Upper lobe of right lung (tissue), 1 donor: ENCODE data around the gene ATAD3B. TPM values are rescaled to one million over a fixed set of nuclear protein-coding genes. Genes with fewer than 3 reads are reported as not detected.
"Not testable (repeated sequence)": the region's sequence is repeated elsewhere in the genome, so short reads cannot be mapped to it uniquely, and the experiment has no call there.

Experiments used
- ATAC-seq: fragments of 200-7000 bp; cut with Tn5 transposase; one replicate; pipeline ENCODE4 v1.9.1; 2020; ENCODE audit warnings: mild to moderate bottlenecking, moderate library complexity
- DNase-seq: peaks from one replicate; pipeline ENCODE4 v3.0.0-alpha.2; 2020
- H3K27ac ChIP-seq: fragments of 200-600 bp; one replicate; pipeline ENCODE4 v1.8.0; 2022
- H3K27me3 ChIP-seq: fragments of 200-600 bp; one replicate; pipeline ENCODE4 v1.8.0; 2022; ENCODE audit warnings: mild to moderate bottlenecking
- H3K36me3 ChIP-seq: fragments of 200-600 bp; one replicate; pipeline ENCODE4 v1.8.0; 2022
- H3K4me1 ChIP-seq: fragments of 200-600 bp; one replicate; pipeline ENCODE4 v1.8.0; 2022
- H3K4me3 ChIP-seq: fragments of 200-600 bp; one replicate; pipeline ENCODE4 v1.8.0; 2022; ENCODE audit warnings: mild to moderate bottlenecking
- H3K9me3 ChIP-seq: fragments of 200-600 bp; one replicate; pipeline ENCODE4 v1.8.0; 2022
- intact Hi-C: fragments of 100-400 bp; cut with DNase I; formaldehyde crosslinking; loops from one replicate; pipeline ENCODE4 v1.11.0; 2022
- total RNA-seq: library from RNA; stranded (reverse); fragmentation: NEBNext Ultra II Directional; extraction: Animal tissue kit (Norgen Biotek cat#: 25700); gene quantifications from one replicate; pipeline ENCODE4 v1.2.1, GENCODE V29; 2021
- TF ChIP-seq, protein P1 (sequence below): fragments of 200-600 bp; IDR thresholded peaks from one replicate; pipeline ENCODE4 v1.8.0; 2022; ENCODE audit warnings: antibody characterized with exemption
- donor health status: DM: no; HTN: yes; CAD: no; lungs with severe emphysema.

Gene ATAD3B
- total RNA-seq, 1 donor from 2014 or later, result 24.3 TPM

DNA sequence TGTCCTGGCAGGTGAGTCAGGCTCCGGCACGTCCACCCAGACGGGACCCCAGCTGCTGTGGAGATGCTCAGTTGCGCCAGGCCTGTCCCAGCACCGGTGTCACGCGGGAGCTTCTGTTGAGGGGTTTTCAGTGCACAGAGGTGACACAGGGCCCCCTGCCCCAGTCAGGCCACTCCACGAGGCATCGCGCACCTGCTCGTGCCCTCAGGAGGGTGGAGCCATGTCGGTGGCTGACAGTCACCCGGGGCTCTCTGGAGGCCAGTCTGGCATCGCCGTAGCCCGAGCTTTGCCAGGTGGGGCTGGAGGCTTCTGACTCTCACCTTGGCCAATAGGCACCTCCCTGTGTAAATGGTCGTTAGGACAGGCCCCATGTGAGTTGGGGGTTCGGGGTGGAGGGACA is 57.8 kb downstream of the ATAD3B start:
- intact Hi-C loops, result no loop called here
- Histone ChIP-seq H3K4me1 (no peaks in the 10 kb centered on the region), H3K36me3 (peaks cover 6% of the 10 kb centered on the region), H3K27me3 (no peaks in the 10 kb centered on the region), H3K9me3 (no peaks in the 10 kb centered on the region), H3K4me3 (no peak overlapping the region), H3K27ac (no peak overlapping the region)
- DNase-seq (no peak), ATAC-seq (no peak)
- TF ChIP-seq, protein P1, sequence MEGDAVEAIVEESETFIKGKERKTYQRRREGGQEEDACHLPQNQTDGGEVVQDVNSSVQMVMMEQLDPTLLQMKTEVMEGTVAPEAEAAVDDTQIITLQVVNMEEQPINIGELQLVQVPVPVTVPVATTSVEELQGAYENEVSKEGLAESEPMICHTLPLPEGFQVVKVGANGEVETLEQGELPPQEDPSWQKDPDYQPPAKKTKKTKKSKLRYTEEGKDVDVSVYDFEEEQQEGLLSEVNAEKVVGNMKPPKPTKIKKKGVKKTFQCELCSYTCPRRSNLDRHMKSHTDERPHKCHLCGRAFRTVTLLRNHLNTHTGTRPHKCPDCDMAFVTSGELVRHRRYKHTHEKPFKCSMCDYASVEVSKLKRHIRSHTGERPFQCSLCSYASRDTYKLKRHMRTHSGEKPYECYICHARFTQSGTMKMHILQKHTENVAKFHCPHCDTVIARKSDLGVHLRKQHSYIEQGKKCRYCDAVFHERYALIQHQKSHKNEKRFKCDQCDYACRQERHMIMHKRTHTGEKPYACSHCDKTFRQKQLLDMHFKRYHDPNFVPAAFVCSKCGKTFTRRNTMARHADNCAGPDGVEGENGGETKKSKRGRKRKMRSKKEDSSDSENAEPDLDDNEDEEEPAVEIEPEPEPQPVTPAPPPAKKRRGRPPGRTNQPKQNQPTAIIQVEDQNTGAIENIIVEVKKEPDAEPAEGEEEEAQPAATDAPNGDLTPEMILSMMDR, result no peak

DNA sequence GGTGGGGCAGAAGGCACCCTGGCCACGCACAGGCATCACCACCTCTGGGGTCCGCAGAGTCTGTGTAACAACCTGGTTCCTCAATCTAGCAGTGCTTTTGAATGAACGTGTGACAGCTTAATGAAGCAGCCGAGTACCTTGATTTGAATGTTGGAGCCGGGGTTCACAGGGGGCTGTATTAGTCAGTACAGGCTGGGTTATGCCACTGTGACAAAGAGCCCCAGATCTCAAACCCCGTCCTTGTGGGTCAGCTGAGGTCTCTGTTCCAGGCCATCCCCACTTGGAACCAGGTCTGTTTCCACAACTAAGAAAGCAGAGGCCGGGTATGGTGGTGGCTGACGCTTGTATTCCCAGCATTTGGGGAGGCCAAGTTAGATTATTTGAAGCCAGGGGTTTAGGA is 58.4 kb downstream of the ATAD3B start:
- Histone ChIP-seq H3K27me3 (no peaks in the 10 kb centered on the region), H3K4me1 (no peaks in the 10 kb centered on the region), H3K9me3 (no peaks in the 10 kb centered on the region), H3K36me3 (peaks cover 6% of the 10 kb centered on the region), H3K4me3 (no peak overlapping the region), H3K27ac (no peak overlapping the region)
- TF ChIP-seq, protein P1, result no peak
- DNase-seq (no peak), ATAC-seq (no peak)
- intact Hi-C loops, result no loop called here

- no peaks in the 10 kb centered on the region for H3K27me3 ChIP-seq
- TF ChIP-seq, protein P1, result no peak
- ATAC-seq, result no peak
- intact Hi-C loops, result no loop called here
- peaks cover 6% of the 10 kb centered on the region for H3K36me3 ChIP-seq
- no peak overlapping the region for H3K4me3 ChIP-seq
- no peaks in the 10 kb centered on the region for H3K9me3 ChIP-seq
- no peak overlapping the region for H3K27ac ChIP-seq
- no peak for DNase-seq
- H3K4me1 ChIP-seq, result no peaks in the 10 kb centered on the region
Measured at GRCh38 chr1:1531947-1532346, 60.4 kb downstream of the ATAD3B start.

GRCh38 chr1:1533176-1533893 is 61.8 kb downstream of the ATAD3B start:
- intact Hi-C loops, H3K36me3 ChIP-seq, H3K4me1 ChIP-seq, H3K4me3 ChIP-seq, H3K27me3 ChIP-seq, H3K27ac ChIP-seq, DNase-seq, H3K9me3 ChIP-seq: not testable (repeated sequence)
- peak; percentile 17 for ATAC-seq

DNA sequence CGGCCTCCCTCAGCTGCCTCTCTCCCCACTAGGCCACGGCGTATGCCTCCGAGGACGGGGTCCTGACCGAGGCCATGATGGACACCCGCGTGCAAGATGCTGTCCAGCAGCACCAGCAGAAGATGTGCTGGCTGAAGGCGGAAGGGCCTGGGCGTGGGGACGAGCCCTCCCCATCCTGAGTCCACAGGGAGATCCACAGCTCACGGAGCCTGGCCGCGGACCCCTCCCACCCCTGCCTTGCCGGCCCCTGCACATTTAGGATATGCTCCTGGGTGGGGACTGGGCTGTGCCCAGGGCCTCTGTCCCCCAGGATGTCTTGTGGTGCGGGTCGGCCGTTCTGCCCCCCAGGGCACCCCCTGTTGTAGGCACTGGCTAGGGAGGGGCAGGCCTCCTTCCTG is 62.3 kb downstream of the ATAD3B start:
- H3K9me3 ChIP-seq, H3K36me3 ChIP-seq, H3K27me3 ChIP-seq, intact Hi-C loops, DNase-seq, H3K27ac ChIP-seq, H3K4me1 ChIP-seq, H3K4me3 ChIP-seq, ATAC-seq: not testable (repeated sequence)

- H3K27me3 ChIP-seq, result no peaks in the 10 kb centered on the region
- DNase-seq, result no peak
- TF ChIP-seq, protein P1, result no peak
- no peaks in the 10 kb centered on the region for H3K36me3 ChIP-seq
- H3K27ac ChIP-seq, result no peak overlapping the region
- no peak overlapping the region for H3K4me3 ChIP-seq
- intact Hi-C loops, result no loop called here
- no peak for ATAC-seq
- no peaks in the 10 kb centered on the region for H3K9me3 ChIP-seq
- peaks cover 4% of the 10 kb centered on the region for H3K4me1 ChIP-seq
Measured at GRCh38 chr1:1534401-1535154, 63.0 kb downstream of the ATAD3B start.
